Panc1 (cell line): ENCODE data around the gene CRIM1. TPM values are rescaled to one million over a fixed set of nuclear protein-coding genes. Genes with fewer than 3 reads are reported as not detected.

Experiments
- ATAC-seq: fragments of 200-7000 bp; cut with Tn5 transposase; 2 replicates; pipeline ENCODE4 v1.9.1; 2020; ENCODE audit warnings: mild to moderate bottlenecking, moderate library complexity
- BruUV-seq: library from RNA; stranded (reverse); fragments of 400-500 nt; replicated peaks from 2 replicates; lab custom pipeline; 2021; lab: Mats Ljungman, UMichigan
- CTCF ChIA-PET: fragments of 300-600 bp; sonication (Branson Sonifier 250); formaldehyde crosslinking; loops from one replicate; lab custom pipeline; 2022; ENCODE audit warnings: antibody characterized with exemption; lab: Charles Lee
- POLR2A ChIA-PET: fragments of 300-600 bp; sonication (Branson Sonifier 250); formaldehyde crosslinking; loops from one replicate; lab custom pipeline; 2022; ENCODE audit warnings: antibody characterized with exemption; lab: Charles Lee
- DNase-seq: peaks from one replicate; pipeline ENCODE4 v3.0.0-alpha.2; 2010; ENCODE audit warnings: low read depth, low spot score
- H3K27ac ChIP-seq: 2 replicates; pipeline ENCODE4 v1.5.1; 2011; ENCODE audit warnings: mild to moderate bottlenecking, low read length, inconsistent platforms
- H3K27me3 ChIP-seq: fragments of 200-500 bp; sonication (Bioruptor generic); 2 replicates; pipeline ENCODE4 v1.6.0; 2014; ENCODE audit warnings: low read length, inconsistent platforms; ENCODE audit not compliant: control insufficient read depth, insufficient read depth
- H3K36me3 ChIP-seq: fragments of 200-500 bp; sonication (Bioruptor generic); 2 replicates; pipeline ENCODE4 v1.5.1; 2014; ENCODE audit warnings: inconsistent platforms, mild to moderate bottlenecking, low read length, moderate library complexity; ENCODE audit not compliant: control insufficient read depth, insufficient read depth
- H3K4me1 ChIP-seq: 2 replicates; pipeline ENCODE4 v1.5.1; 2011; ENCODE audit warnings: inconsistent platforms, mild to moderate bottlenecking, low read length, moderate library complexity; ENCODE audit not compliant: control insufficient read depth, insufficient read depth
- H3K4me3 ChIP-seq, 2 experiments: 2 replicates each; pipeline ENCODE4 v1.5.1; 2011 to 2012; ENCODE audit warnings: low read depth in 2 of 2, low read length in 2 of 2, mild to moderate bottlenecking in 2 of 2, inconsistent platforms in 1 of 2, moderate library complexity in 1 of 2
- H3K9me3 ChIP-seq: fragments of 200-500 bp; sonication (Bioruptor generic); 2 replicates; pipeline ENCODE4 v1.5.1; 2014; ENCODE audit warnings: low read depth, mild to moderate bottlenecking, inconsistent platforms, low read length, moderate library complexity; ENCODE audit not compliant: control insufficient read depth, insufficient read depth
- CTCF ChIP-seq: fragments of 450-650 bp; IDR thresholded peaks from 2 replicates; pipeline ENCODE4 v1.5.1; 2017; ENCODE audit warnings: mild to moderate bottlenecking
- POLR2AphosphoS5 ChIP-seq: IDR thresholded peaks from 2 replicates; pipeline ENCODE4 v1.6.1; 2012; ENCODE audit warnings: mild to moderate bottlenecking, low read depth, low read length, moderate library complexity
- REST ChIP-seq, 2 experiments: IDR thresholded peaks; 2 replicates each; pipeline ENCODE4 v1.6.1; 2011 to 2012; ENCODE audit warnings: low read depth in 2 of 2, control low read depth in 1 of 2, low read length in 1 of 2, mild to moderate bottlenecking in 1 of 2, moderate library complexity in 1 of 2; ENCODE audit not compliant: insufficient read depth in 1 of 2
- SIN3A ChIP-seq: IDR thresholded peaks from 2 replicates; pipeline ENCODE4 v1.6.1; 2012; ENCODE audit warnings: low read depth, mild to moderate bottlenecking, low read length, moderate library complexity, borderline replicate concordance; ENCODE audit not compliant: insufficient read depth
- TCF7L2 ChIP-seq: IDR thresholded peaks from 2 replicates; pipeline ENCODE4 v1.6.1; 2011; ENCODE audit warnings: mild to moderate bottlenecking, low read depth, low read length, inconsistent platforms
- in situ Hi-C: cut with HindIII; loops from 2 replicates; pipeline ENCODE4 v1.10.0; 2016; ENCODE audit warnings: low sequenced_read_pairs, low pct_unique_long_range_greater_than_20kb
- intact Hi-C: fragments of 100-400 bp; cut with micrococcal nuclease; formaldehyde crosslinking; loops from one replicate; pipeline ENCODE4 v1.10.0; 2022; ENCODE audit not compliant: unreplicated experiment
- total RNA-seq: library from RNA; stranded (reverse); gene quantifications from one replicate; pipeline ENCODE4 v1.2.1, GENCODE V29; 2021; ENCODE audit not compliant: unreplicated experiment

CRIM1 gene
- total RNA-seq, 1 experiment from 2014 or later = 290 TPM

- ChIA-PET POLR2A (no interaction called here), CTCF (no interaction called here)
- DNase-seq (no peak), ATAC-seq (no peak)
- no peaks in the 10 kb centered on the region for H3K9me3 ChIP-seq
- intact Hi-C loops (no loop called here), in situ Hi-C loops (no loop called here)
- peaks cover 17% of the 10 kb centered on the region; the same call in 1 of the 2 replicates for H3K36me3 ChIP-seq
- TF ChIP-seq POLR2AphosphoS5 (no peak; the same call in 1 of the 2 replicates), SIN3A (no peak), REST (IDR thresholded peaks at IDR 0.05; ENCODE audit: insufficient read depth in 1 of 2, low read depth in 2 of 2, low read length in 1 of 2) (no peak), CTCF (no peak), TCF7L2 (no peak)
- H3K4me1 ChIP-seq = peaks cover 98% of the 10 kb centered on the region
- no TSS peak for BruUV-seq
- no peaks in the 10 kb centered on the region for H3K27me3 ChIP-seq
- peak overlapping the region; percentile 55 for H3K27ac ChIP-seq
- H3K4me3 ChIP-seq = no peak overlapping the region
These were observed 43.5 kb downstream of the CRIM1 start for GRCh38 chr2:36399050-36399449.

- H3K4me1 ChIP-seq = peaks cover 100% of the 10 kb centered on the region
- no TSS peak for BruUV-seq
- peaks cover 16% of the 10 kb centered on the region; the same call in 1 of the 2 replicates for H3K36me3 ChIP-seq
- H3K27me3 ChIP-seq = no peaks in the 10 kb centered on the region
- in situ Hi-C loops (no loop called here), intact Hi-C loops (no loop called here)
- peak; percentile 82 for ATAC-seq
- peak overlapping the region in 1 of 2 experiments; percentile 4; a peak in 2 of 4 replicates for H3K4me3 ChIP-seq
- no peaks in the 10 kb centered on the region for H3K9me3 ChIP-seq
- peak overlapping the region; percentile 96 for H3K27ac ChIP-seq
- DNase-seq = peak; percentile 93
- ChIA-PET POLR2A (interaction anchor here (0.6 kb wide), 1 partner anchor 54 kb away, joined by 3 read pairs; no protein-coding TSS in a partner anchor), CTCF (no interaction called here)
- TF ChIP-seq REST (IDR thresholded peaks at IDR 0.05; ENCODE audit: insufficient read depth in 1 of 2, low read depth in 2 of 2, low read length in 1 of 2) (no peak), SIN3A (no peak), TCF7L2 (0 out of 2 replicates have a peak, but pooled peaks have one; percentile 33)
These were observed 48.2 kb downstream of the CRIM1 start for GRCh38 chr2:36403675-36404230.
